CD14-positive monocyte (primary cell): Measurements from ENCODE around the gene HSPB1. TPM values are rescaled to one million over a fixed set of nuclear protein-coding genes. Genes with fewer than 3 reads are reported as not detected.

Experiments
- DNase-seq, 3 donors: peaks; one replicate each; pipeline ENCODE4 v3.0.0-alpha.2; 2011 to 2022
- H2AFZ ChIP-seq: 2 replicates; pipeline ENCODE4 v1.6.0; 2012; ENCODE audit warnings: mild to moderate bottlenecking, low read depth, low read length, inconsistent platforms; ENCODE audit not compliant: insufficient read depth, poor library complexity, severe bottlenecking
- H3K27ac ChIP-seq, 2 donors: 1 replicate in 1 of 2; 2 replicates in 1 of 2; pipeline ENCODE4 v1.5.1; 2012 to 2013; ENCODE audit warnings: low read length in 2 of 2, control low read depth in 1 of 2, inconsistent platforms in 1 of 2, low read depth in 1 of 2, mild to moderate bottlenecking in 1 of 2
- H3K27me3 ChIP-seq, 2 donors: one replicate each; pipeline versions ENCODE4 v1.6.0 to v1.6.1; 2011 to 2013; ENCODE audit warnings: low read length in 2 of 2; ENCODE audit not compliant: control insufficient read depth in 2 of 2, insufficient read depth in 2 of 2
- H3K36me3 ChIP-seq, 2 donors: replicated peaks in 1 of 2; 1 replicate in 1 of 2; 2 replicates in 1 of 2; pipeline versions ENCODE4 v1.5.1 to v1.6.1; 2012 to 2013; ENCODE audit warnings: low read length in 2 of 2, control low read depth in 1 of 2, inconsistent platforms in 1 of 2, mild to moderate bottlenecking in 1 of 2; ENCODE audit not compliant: insufficient read depth in 2 of 2, control insufficient read depth in 1 of 2
- H3K4me1 ChIP-seq, 2 donors: 1 replicate in 1 of 2; 2 replicates in 1 of 2; pipeline versions ENCODE4 v1.5.1 to v1.6.1; 2012 to 2013; ENCODE audit warnings: low read length in 2 of 2, control low read depth in 1 of 2, inconsistent platforms in 1 of 2, mild to moderate bottlenecking in 1 of 2, moderate library complexity in 1 of 2; ENCODE audit not compliant: insufficient read depth in 2 of 2, control insufficient read depth in 1 of 2
- H3K4me2 ChIP-seq: replicated peaks from 2 replicates; pipeline ENCODE3; 2012; ENCODE audit warnings: low read length, moderate library complexity, mild to moderate bottlenecking; ENCODE audit not compliant: poor library complexity, severe bottlenecking; ENCODE audit errors: extremely low read depth
- H3K4me3 ChIP-seq, 3 experiments: fragments of 200-600 bp in 1 of 3; sonication (generic) in 1 of 3; replicated peaks in 1 of 3; 1 replicate in 2 of 3; 2 replicates in 1 of 3; pipeline ENCODE4 v1.5.1; 2011 to 2013; ENCODE audit warnings: low read length in 3 of 3, mild to moderate bottlenecking in 3 of 3, control low read depth in 2 of 3, low read depth in 2 of 3, inconsistent platforms in 1 of 3, moderate library complexity in 1 of 3
- H3K79me2 ChIP-seq: 2 replicates; pipeline ENCODE4 v1.6.0; 2012; ENCODE audit warnings: mild to moderate bottlenecking, control low read depth, inconsistent platforms, low read length, moderate library complexity; ENCODE audit not compliant: insufficient read depth
- H3K9ac ChIP-seq: 2 replicates; pipeline ENCODE4 v1.6.0; 2017; ENCODE audit warnings: low read length, mild to moderate bottlenecking; ENCODE audit not compliant: insufficient read depth, poor library complexity, severe bottlenecking
- H3K9me3 ChIP-seq, 2 donors: replicated peaks in 1 of 2; 1 replicate in 1 of 2; 2 replicates in 1 of 2; pipeline versions ENCODE4 v1.5.1 to v1.6.1; 2012 to 2013; ENCODE audit warnings: low read length in 2 of 2, control low read depth in 1 of 2; ENCODE audit not compliant: control insufficient read depth in 1 of 2, insufficient read depth in 1 of 2
- H4K20me1 ChIP-seq: 2 replicates; pipeline ENCODE4 v1.6.0; 2012; ENCODE audit warnings: mild to moderate bottlenecking, low read length, control low read depth, moderate library complexity; ENCODE audit not compliant: insufficient read depth
- H3K27ac Mint-ChIP-seq, 7 donors: one replicate each; pipeline ENCODE4 v1.8.0; 2020; ENCODE audit warnings: mild to moderate bottlenecking in 7 of 7, mixed read lengths in 7 of 7, moderate library complexity in 6 of 7, inconsistent platforms in 2 of 7
- H3K27me3 Mint-ChIP-seq, 3 donors: one replicate each; pipeline ENCODE4 v1.8.0; 2021 to 2022; ENCODE audit warnings: low read depth in 3 of 3, mild to moderate bottlenecking in 3 of 3, mixed read lengths in 3 of 3, moderate library complexity in 3 of 3, inconsistent platforms in 1 of 3
- H3K36me3 Mint-ChIP-seq, 2 donors: one replicate each; pipeline ENCODE4 v1.8.0; 2020; ENCODE audit warnings: mixed read lengths in 2 of 2, inconsistent platforms in 1 of 2, mild to moderate bottlenecking in 1 of 2
- H3K4me1 Mint-ChIP-seq: one replicate; pipeline ENCODE4 v1.8.0; 2020; ENCODE audit warnings: mild to moderate bottlenecking, mixed read lengths
- H3K4me3 Mint-ChIP-seq, 2 donors: one replicate each; pipeline ENCODE4 v1.8.0; 2020; ENCODE audit warnings: mild to moderate bottlenecking in 2 of 2, mixed read lengths in 2 of 2, moderate library complexity in 1 of 2
- H3K9me3 Mint-ChIP-seq, 7 donors: one replicate each; pipeline ENCODE4 v1.8.0; 2020 to 2022; ENCODE audit warnings: mixed read lengths in 7 of 7, mild to moderate bottlenecking in 6 of 7, moderate library complexity in 6 of 7, inconsistent platforms in 2 of 7
- WGBS: methylation state at CpG from one replicate; pipeline ENCODE4 v1.1.5; 2013; ENCODE audit warnings: missing lambda C conversion rate; ENCODE audit not compliant: insufficient coverage; 5-methylcytosine and 5-hydroxymethylcytosine counted together
- intact Hi-C, 2 donors: fragments of 100-400 bp; cut with micrococcal nuclease; formaldehyde crosslinking; loops; one replicate each; pipeline versions ENCODE4 v1.15.0 to v1.15.1; 2023
- polyA plus RNA-seq, 3 donors: library from polyadenylated mRNA; depleted of rRNA in 1 of 3; unstranded in 2 of 3; stranded (reverse) in 1 of 3; fragments of 300-500 nt in 2 of 3; fragments of >200 nt in 1 of 3; fragmentation: Illumina TruSeq in 2 of 3; gene quantifications; 1 replicate in 2 of 3; 2 replicates in 1 of 3; pipeline ENCODE4 v1.2.3, GENCODE V29; 2012 to 2021
- TF ChIP-seq, protein P1 (sequence below): fragments of 200-600 bp; IDR thresholded peaks from one replicate; pipeline ENCODE4 v1.8.0; 2022; ENCODE audit warnings: antibody characterized with exemption, mild to moderate bottlenecking

The HSPB1 gene
- polyA plus RNA-seq, 3 donors, result 8.3 to 20.7 (median 8.9) TPM

- H3K36me3 Mint-ChIP-seq, result peaks cover 41 to 80% of the 10 kb centered on the region in 2 donors
- Histone ChIP-seq H4K20me1 (peaks cover 98% of the 10 kb centered on the region), H3K79me2 (peaks cover 74% of the 10 kb centered on the region), H3K4me2 (no peak overlapping the region), H3K36me3 (peaks cover 46 to 76% of the 10 kb centered on the region in 2 donors), H3K9ac (no peak overlapping the region), H2AFZ (no peak overlapping the region), H3K9me3 (no peaks in the 10 kb centered on the region), H3K27me3 (no peaks in the 10 kb centered on the region), H3K4me3 (no peak overlapping the region), H3K4me1 (no peaks in the 10 kb centered on the region), H3K27ac (no peak overlapping the region)
- H3K9me3 Mint-ChIP-seq, result no peaks in the 10 kb centered on the region
- TF ChIP-seq, protein P1, sequence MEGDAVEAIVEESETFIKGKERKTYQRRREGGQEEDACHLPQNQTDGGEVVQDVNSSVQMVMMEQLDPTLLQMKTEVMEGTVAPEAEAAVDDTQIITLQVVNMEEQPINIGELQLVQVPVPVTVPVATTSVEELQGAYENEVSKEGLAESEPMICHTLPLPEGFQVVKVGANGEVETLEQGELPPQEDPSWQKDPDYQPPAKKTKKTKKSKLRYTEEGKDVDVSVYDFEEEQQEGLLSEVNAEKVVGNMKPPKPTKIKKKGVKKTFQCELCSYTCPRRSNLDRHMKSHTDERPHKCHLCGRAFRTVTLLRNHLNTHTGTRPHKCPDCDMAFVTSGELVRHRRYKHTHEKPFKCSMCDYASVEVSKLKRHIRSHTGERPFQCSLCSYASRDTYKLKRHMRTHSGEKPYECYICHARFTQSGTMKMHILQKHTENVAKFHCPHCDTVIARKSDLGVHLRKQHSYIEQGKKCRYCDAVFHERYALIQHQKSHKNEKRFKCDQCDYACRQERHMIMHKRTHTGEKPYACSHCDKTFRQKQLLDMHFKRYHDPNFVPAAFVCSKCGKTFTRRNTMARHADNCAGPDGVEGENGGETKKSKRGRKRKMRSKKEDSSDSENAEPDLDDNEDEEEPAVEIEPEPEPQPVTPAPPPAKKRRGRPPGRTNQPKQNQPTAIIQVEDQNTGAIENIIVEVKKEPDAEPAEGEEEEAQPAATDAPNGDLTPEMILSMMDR, result no peak
- intact Hi-C loops, result no loop called here
- DNase-seq, result no peak
- no peak overlapping the region for H3K4me3 Mint-ChIP-seq
- H3K27me3 Mint-ChIP-seq, result no peaks in the 10 kb centered on the region
- H3K4me1 Mint-ChIP-seq, result peaks cover 25% of the 10 kb centered on the region
- peak overlapping the region in 1 of 7 donors; percentile 4 for H3K27ac Mint-ChIP-seq
- 100% methylated on average over 1 of the region's 5 CpGs for WGBS
Measured at GRCh38 chr7:76326646-76327233, 24.3 kb downstream of the HSPB1 start.

DNA sequence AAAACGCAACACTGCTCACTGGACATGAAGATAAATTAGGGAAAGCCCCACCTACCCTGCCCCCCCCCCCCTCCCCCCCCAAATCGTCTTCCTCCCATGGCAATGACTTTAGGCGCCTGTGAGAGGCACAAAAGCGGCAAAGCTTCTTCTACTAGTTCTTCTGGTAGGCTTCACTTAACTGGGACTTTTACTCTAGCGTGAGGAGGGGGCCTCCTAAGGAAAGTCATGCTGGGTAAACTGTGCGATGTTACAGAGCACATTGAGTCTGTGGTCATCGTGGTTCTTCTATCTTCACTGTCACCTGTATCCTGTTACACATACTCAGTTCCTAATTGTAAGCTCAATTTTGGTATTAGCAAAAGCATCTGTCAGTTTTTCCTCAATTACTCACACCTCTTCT, 25.1 kb downstream of the HSPB1 start:
- TF ChIP-seq, protein P1, result no peak
- WGBS, result 20% methylated on average over 1 of the region's 7 CpGs
- no peak overlapping the region for H3K4me3 Mint-ChIP-seq
- no peaks in the 10 kb centered on the region for H3K27me3 ChIP-seq
- peaks cover 33% of the 10 kb centered on the region for H3K4me1 Mint-ChIP-seq
- H3K9ac ChIP-seq, result no peak overlapping the region
- no peak overlapping the region for H3K4me2 ChIP-seq
- no peak overlapping the region for H3K4me3 ChIP-seq
- no peaks in the 10 kb centered on the region for H3K27me3 Mint-ChIP-seq
- H2AFZ ChIP-seq, result no peak overlapping the region
- no peaks in the 10 kb centered on the region for H3K9me3 Mint-ChIP-seq
- peaks cover 6 to 8% of the 10 kb centered on the region in 2 donors for H3K4me1 ChIP-seq
- H3K36me3 ChIP-seq, result peaks cover 46 to 74% of the 10 kb centered on the region in 2 donors
- H3K27ac ChIP-seq, result no peak overlapping the region
- peaks cover 98% of the 10 kb centered on the region for H4K20me1 ChIP-seq
- H3K36me3 Mint-ChIP-seq, result peaks cover 43 to 79% of the 10 kb centered on the region in 2 donors
- H3K9me3 ChIP-seq, result no peaks in the 10 kb centered on the region
- H3K79me2 ChIP-seq, result peaks cover 83% of the 10 kb centered on the region
- peak overlapping the region in 2 of 7 donors; percentile 45 to 61 for H3K27ac Mint-ChIP-seq
- intact Hi-C loops, result no loop called here
- peak in 1 of 3 donors; percentile 23 for DNase-seq
